IPS-20b (cell line): ENCODE measurements around the gene ECM1.

ENCODE experiments used
- H3K27ac ChIP-seq: one replicate; pipeline ENCODE4 v1.5.1; 2013; ENCODE audit warnings: low read length
- H3K27me3 ChIP-seq: 2 replicates; pipeline ENCODE4 v1.6.1; 2013; ENCODE audit warnings: mild to moderate bottlenecking, low read length, inconsistent platforms; ENCODE audit not compliant: insufficient read depth
- H3K36me3 ChIP-seq: 2 replicates; pipeline ENCODE4 v1.6.1; 2013; ENCODE audit warnings: low read depth, mild to moderate bottlenecking, inconsistent platforms, low read length, moderate library complexity; ENCODE audit not compliant: insufficient read depth
- H3K4me1 ChIP-seq: 2 replicates; pipeline ENCODE4 v1.6.1; 2013; ENCODE audit warnings: mild to moderate bottlenecking, control low read depth, inconsistent platforms, low read length, moderate library complexity; ENCODE audit not compliant: insufficient read depth
- H3K4me3 ChIP-seq: 2 replicates; pipeline ENCODE4 v1.5.1; 2013; ENCODE audit warnings: mild to moderate bottlenecking, low read length, inconsistent platforms
- H3K9ac ChIP-seq: 2 replicates; pipeline ENCODE4 v1.6.1; 2013; ENCODE audit warnings: low read depth, mild to moderate bottlenecking, inconsistent platforms, low read length, moderate library complexity
- H3K9me3 ChIP-seq: 2 replicates; pipeline ENCODE4 v1.6.1; 2013; ENCODE audit warnings: mild to moderate bottlenecking, low read depth, low read length, inconsistent platforms; ENCODE audit not compliant: insufficient read depth

ECM1 gene

GRCh38 chr1:150562446-150563339 lies 54.8 kb downstream of the ECM1 start:
- Histone ChIP-seq H3K27me3 (no peaks in the 10 kb centered on the region), H3K4me3 (peak overlapping the region; percentile 92), H3K9ac (peak overlapping the region; percentile 92), H3K27ac (peak overlapping the region; percentile 58), H3K9me3 (no peaks in the 10 kb centered on the region), H3K4me1 (peaks cover 40% of the 10 kb centered on the region), H3K36me3 (no peaks in the 10 kb centered on the region)
